ENCODE results near the gene P2RY14.

P2RY14 gene

DNA sequence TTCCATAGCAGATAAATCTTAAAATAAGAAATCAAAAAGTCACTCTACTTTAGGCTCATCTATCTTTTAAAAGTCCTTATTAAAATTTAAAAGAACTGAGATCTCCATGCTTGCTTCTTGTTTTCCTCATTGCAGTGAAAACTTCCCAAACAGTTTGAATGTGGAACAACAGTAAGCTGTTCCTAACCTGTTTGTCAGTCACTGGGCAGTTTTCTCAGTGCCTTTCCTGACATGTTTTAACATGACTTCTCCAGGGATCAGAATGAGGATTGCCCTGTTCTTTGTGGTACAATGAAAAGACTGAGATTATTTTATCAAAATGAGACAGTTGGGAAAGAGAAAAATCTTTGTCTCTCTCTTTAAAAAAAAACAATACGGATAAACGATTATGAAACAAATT lies 37.5 kb upstream of the P2RY14 start:
- Histone ChIP-seq H4K20me1 (ENCODE audit: insufficient read depth, low read length, poor library complexity, severe bottlenecking) (no peaks in the 10 kb centered on the region), H3F3A (ENCODE audit: low read depth) (no peaks in the 10 kb centered on the region), H3K9ac (ENCODE audit: low read depth, low read length, poor library complexity, severe bottlenecking) (no peak overlapping the region), H3K36me3 (ENCODE audit: insufficient read depth, low read length) (peaks cover 10% of the 10 kb centered on the region; the same call in 1 of the 2 replicates), H3K4me1 (ENCODE audit: insufficient read depth, low read length, poor library complexity, severe bottlenecking) (peaks cover 4% of the 10 kb centered on the region), H3K4me3 (ENCODE audit: low read length, poor library complexity, severe bottlenecking) (no peak overlapping the region), H3K79me2 (ENCODE audit: insufficient read depth, low read length) (no peaks in the 10 kb centered on the region), H3K4me2 (ENCODE audit: low read depth, low read length, poor library complexity, severe bottlenecking) (no peak overlapping the region), H3K9me2 (replicated peaks; ENCODE audit: low read depth, low read length) (no peaks in the 10 kb centered on the region), H3K27me3 (ENCODE audit: insufficient read depth, low read length, poor library complexity, severe bottlenecking) (no peaks in the 10 kb centered on the region), H2AFZ (ENCODE audit: low read length) (no peak overlapping the region), H3K9me3 (ENCODE audit: insufficient read depth, low read depth, low read length) (no peaks in the 10 kb centered on the region)
- TF ChIP-seq, protein P1, sequence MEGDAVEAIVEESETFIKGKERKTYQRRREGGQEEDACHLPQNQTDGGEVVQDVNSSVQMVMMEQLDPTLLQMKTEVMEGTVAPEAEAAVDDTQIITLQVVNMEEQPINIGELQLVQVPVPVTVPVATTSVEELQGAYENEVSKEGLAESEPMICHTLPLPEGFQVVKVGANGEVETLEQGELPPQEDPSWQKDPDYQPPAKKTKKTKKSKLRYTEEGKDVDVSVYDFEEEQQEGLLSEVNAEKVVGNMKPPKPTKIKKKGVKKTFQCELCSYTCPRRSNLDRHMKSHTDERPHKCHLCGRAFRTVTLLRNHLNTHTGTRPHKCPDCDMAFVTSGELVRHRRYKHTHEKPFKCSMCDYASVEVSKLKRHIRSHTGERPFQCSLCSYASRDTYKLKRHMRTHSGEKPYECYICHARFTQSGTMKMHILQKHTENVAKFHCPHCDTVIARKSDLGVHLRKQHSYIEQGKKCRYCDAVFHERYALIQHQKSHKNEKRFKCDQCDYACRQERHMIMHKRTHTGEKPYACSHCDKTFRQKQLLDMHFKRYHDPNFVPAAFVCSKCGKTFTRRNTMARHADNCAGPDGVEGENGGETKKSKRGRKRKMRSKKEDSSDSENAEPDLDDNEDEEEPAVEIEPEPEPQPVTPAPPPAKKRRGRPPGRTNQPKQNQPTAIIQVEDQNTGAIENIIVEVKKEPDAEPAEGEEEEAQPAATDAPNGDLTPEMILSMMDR (conservative IDR thresholded peaks at IDR 0.05; ENCODE audit: low read length): no peak
- no peak for TF ChIP-seq EZH2phosphoT487 (IDR thresholded peaks at IDR 0.05; ENCODE audit: borderline replicate concordance)

DNA sequence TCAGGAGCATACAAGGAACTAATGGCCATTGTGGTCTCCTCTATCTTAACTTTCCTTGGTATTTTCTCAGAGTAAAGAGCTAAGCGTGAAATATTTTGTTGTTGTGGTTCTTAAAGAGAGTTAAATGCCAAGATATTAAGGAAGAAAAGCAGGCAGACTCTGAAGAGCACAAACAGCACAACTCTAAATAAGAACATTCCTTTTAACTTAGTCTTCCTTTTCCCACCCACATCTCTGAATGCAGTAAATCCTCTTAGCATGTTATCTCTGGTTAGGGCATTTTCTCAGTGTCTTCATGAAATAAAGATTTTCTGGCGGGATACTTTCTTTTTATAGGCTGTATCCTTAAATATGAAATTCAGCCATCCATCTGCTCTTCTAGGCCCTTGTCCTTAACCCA lies 36.8 kb upstream of the P2RY14 start:
- no peak overlapping the region for H2AFZ ChIP-seq (ENCODE audit: low read length)
- peaks cover 10% of the 10 kb centered on the region; the same call in 1 of the 2 replicates for H3K36me3 ChIP-seq (ENCODE audit: insufficient read depth, low read length)
- H3K79me2 ChIP-seq (ENCODE audit: insufficient read depth, low read length): no peaks in the 10 kb centered on the region
- TF ChIP-seq, protein P1 (conservative IDR thresholded peaks at IDR 0.05; ENCODE audit: low read length): no peak
- no peak for TF ChIP-seq EZH2phosphoT487 (IDR thresholded peaks at IDR 0.05; ENCODE audit: borderline replicate concordance)
- no peak overlapping the region for H3K4me3 ChIP-seq (ENCODE audit: low read length, poor library complexity, severe bottlenecking)
- H4K20me1 ChIP-seq (ENCODE audit: insufficient read depth, low read length, poor library complexity, severe bottlenecking): no peaks in the 10 kb centered on the region
- no peak overlapping the region for H3K4me2 ChIP-seq (ENCODE audit: low read depth, low read length, poor library complexity, severe bottlenecking)
- no peak overlapping the region for H3K9ac ChIP-seq (ENCODE audit: low read depth, low read length, poor library complexity, severe bottlenecking)
- H3K4me1 ChIP-seq (ENCODE audit: insufficient read depth, low read length, poor library complexity, severe bottlenecking): no peaks in the 10 kb centered on the region
- no peaks in the 10 kb centered on the region for H3K9me2 ChIP-seq (replicated peaks; ENCODE audit: low read depth, low read length)
- no peaks in the 10 kb centered on the region for H3F3A ChIP-seq (ENCODE audit: low read depth)
- no peaks in the 10 kb centered on the region for H3K27me3 ChIP-seq (ENCODE audit: insufficient read depth, low read length, poor library complexity, severe bottlenecking)
- no peaks in the 10 kb centered on the region for H3K9me3 ChIP-seq (ENCODE audit: insufficient read depth, low read depth, low read length)

- Histone ChIP-seq H2AFZ (ENCODE audit: low read length) (no peak overlapping the region), H3K9me2 (replicated peaks; ENCODE audit: low read depth, low read length) (no peaks in the 10 kb centered on the region), H3K27me3 (ENCODE audit: insufficient read depth, low read length, poor library complexity, severe bottlenecking) (no peaks in the 10 kb centered on the region), H3K36me3 (ENCODE audit: insufficient read depth, low read length) (peaks cover 10% of the 10 kb centered on the region; the same call in 1 of the 2 replicates), H3K4me3 (ENCODE audit: low read length, poor library complexity, severe bottlenecking) (no peak overlapping the region), H3K9me3 (ENCODE audit: insufficient read depth, low read depth, low read length) (no peaks in the 10 kb centered on the region), H3K9ac (ENCODE audit: low read depth, low read length, poor library complexity, severe bottlenecking) (no peak overlapping the region), H3K4me2 (ENCODE audit: low read depth, low read length, poor library complexity, severe bottlenecking) (no peak overlapping the region), H3K4me1 (ENCODE audit: insufficient read depth, low read length, poor library complexity, severe bottlenecking) (no peaks in the 10 kb centered on the region), H3F3A (ENCODE audit: low read depth) (no peaks in the 10 kb centered on the region), H4K20me1 (ENCODE audit: insufficient read depth, low read length, poor library complexity, severe bottlenecking) (no peaks in the 10 kb centered on the region), H3K79me2 (ENCODE audit: insufficient read depth, low read length) (no peaks in the 10 kb centered on the region)
- no peak for TF ChIP-seq EZH2phosphoT487 (IDR thresholded peaks at IDR 0.05; ENCODE audit: borderline replicate concordance)
- TF ChIP-seq, protein P1 (conservative IDR thresholded peaks at IDR 0.05; ENCODE audit: low read length): no peak
Measured at GRCh38 chr3:151314593-151314992, 36.3 kb upstream of the P2RY14 start.

Data from Loucy (cell line).